KMS-11 (cell line): Measurements from ENCODE around the gene RCL1.

Experiments used
- H2AFZ ChIP-seq: fragments of 200-600 bp; sonication (generic); 2 replicates; pipeline ENCODE4 v1.6.1; 2016; ENCODE audit warnings: antibody characterized with exemption, mixed run types, low read depth
- H3K27ac ChIP-seq: fragments of 200-600 bp; sonication (generic); 2 replicates; pipeline ENCODE4 v1.6.1; 2016; ENCODE audit warnings: mild to moderate bottlenecking, mixed run types
- H3K27me3 ChIP-seq: fragments of 200-600 bp; sonication (generic); 2 replicates; pipeline ENCODE4 v1.6.1; 2017; ENCODE audit warnings: mild to moderate bottlenecking, low read depth, mixed run types, moderate library complexity; ENCODE audit not compliant: insufficient read depth
- H3K36me3 ChIP-seq: fragments of 200-600 bp; sonication (generic); 2 replicates; pipeline ENCODE4 v1.6.1; 2017; ENCODE audit warnings: mild to moderate bottlenecking, mixed run types; ENCODE audit not compliant: insufficient read depth
- H3K4me1 ChIP-seq: fragments of 200-600 bp; sonication (generic); 2 replicates; pipeline ENCODE4 v1.6.1; 2016; ENCODE audit warnings: mild to moderate bottlenecking, low read depth, mixed run types; ENCODE audit not compliant: poor library complexity, severe bottlenecking
- H3K4me2 ChIP-seq: fragments of 200-600 bp; sonication (generic); 2 replicates; pipeline ENCODE4 v1.7.0; 2016; ENCODE audit warnings: mild to moderate bottlenecking, mixed run types
- H3K4me3 ChIP-seq: fragments of 200-600 bp; sonication (generic); IDR thresholded peaks from 2 replicates; pipeline ENCODE4 v1.6.1; 2017; ENCODE audit warnings: low read depth, low read length, mixed read lengths; ENCODE audit not compliant: insufficient read depth
- H3K79me2 ChIP-seq: fragments of 200-600 bp; sonication (generic); 2 replicates; pipeline ENCODE4 v1.6.1; 2016; ENCODE audit warnings: low read depth, mixed run types; ENCODE audit not compliant: insufficient read depth
- H3K9ac ChIP-seq: fragments of 200-600 bp; sonication (generic); 2 replicates; pipeline ENCODE4 v1.6.1; 2016; ENCODE audit warnings: mild to moderate bottlenecking, mixed run types
- H4K20me1 ChIP-seq: fragments of 200-600 bp; sonication (generic); 2 replicates; pipeline ENCODE4 v1.6.1; 2016; ENCODE audit warnings: mild to moderate bottlenecking, mixed run types; ENCODE audit not compliant: insufficient read depth
- CTCF ChIP-seq: fragments of 200-600 bp; sonication (generic); conservative IDR thresholded peaks from 2 replicates; pipeline ENCODE4 v1.6.1; 2017; ENCODE audit warnings: low read depth, mild to moderate bottlenecking, antibody characterized with exemption, low read length, moderate library complexity, mixed read lengths

RCL1 gene

GRCh38 chr9:4890242-4890641, 97.5 kb downstream of the RCL1 start:
- H3K4me3 ChIP-seq, result no peak overlapping the region
- H3K36me3 ChIP-seq, result no peaks in the 10 kb centered on the region
- no peak overlapping the region for H3K9ac ChIP-seq
- no peaks in the 10 kb centered on the region for H4K20me1 ChIP-seq
- no peaks in the 10 kb centered on the region for H3K79me2 ChIP-seq
- no peak overlapping the region for H3K27ac ChIP-seq
- no peaks in the 10 kb centered on the region for H3K4me1 ChIP-seq
- TF ChIP-seq CTCF, result no peak
- H3K27me3 ChIP-seq, result no peaks in the 10 kb centered on the region
- no peak overlapping the region for H3K4me2 ChIP-seq
- no peak overlapping the region for H2AFZ ChIP-seq

- no peak for TF ChIP-seq CTCF
- Histone ChIP-seq H3K9ac (no peak overlapping the region), H2AFZ (no peak overlapping the region), H3K4me3 (no peak overlapping the region), H3K79me2 (no peaks in the 10 kb centered on the region), H3K4me1 (no peaks in the 10 kb centered on the region), H3K36me3 (no peaks in the 10 kb centered on the region), H3K4me2 (no peak overlapping the region), H3K27me3 (no peaks in the 10 kb centered on the region), H4K20me1 (no peaks in the 10 kb centered on the region), H3K27ac (no peak overlapping the region)
Observed at GRCh38 chr9:4890929-4891328, 98.2 kb downstream of the RCL1 start.

GRCh38 chr9:4891674-4892073, 98.9 kb downstream of the RCL1 start:
- H2AFZ ChIP-seq, result no peak overlapping the region
- H4K20me1 ChIP-seq, result no peaks in the 10 kb centered on the region
- H3K79me2 ChIP-seq, result no peaks in the 10 kb centered on the region
- TF ChIP-seq CTCF, result no peak
- H3K27ac ChIP-seq, result no peak overlapping the region
- H3K4me1 ChIP-seq, result no peaks in the 10 kb centered on the region
- no peak overlapping the region for H3K4me2 ChIP-seq
- no peaks in the 10 kb centered on the region for H3K36me3 ChIP-seq
- no peak overlapping the region for H3K4me3 ChIP-seq
- H3K9ac ChIP-seq, result no peak overlapping the region
- H3K27me3 ChIP-seq, result no peaks in the 10 kb centered on the region

GRCh38 chr9:4892501-4893194, 99.9 kb downstream of the RCL1 start:
- no peak for TF ChIP-seq CTCF
- H3K4me2 ChIP-seq, result no peak overlapping the region

More at GRCh38 chr9:4892501-4893194, 99.9 kb downstream of the RCL1 start:
- H3K27ac ChIP-seq, result no peak overlapping the region
- no peaks in the 10 kb centered on the region for H3K36me3 ChIP-seq
- no peaks in the 10 kb centered on the region for H3K27me3 ChIP-seq
- no peaks in the 10 kb centered on the region for H3K4me1 ChIP-seq
- no peak overlapping the region for H3K9ac ChIP-seq
- H3K4me3 ChIP-seq, result no peak overlapping the region
- H2AFZ ChIP-seq, result no peak overlapping the region
- H3K79me2 ChIP-seq, result no peaks in the 10 kb centered on the region
- no peaks in the 10 kb centered on the region for H4K20me1 ChIP-seq
